ENCODE measurements around the gene BCLAF1. TPM values are rescaled to one million over a fixed set of nuclear protein-coding genes. Genes with fewer than 3 reads are reported as not detected.

Gene BCLAF1
- total and polyA plus RNA-seq, 2 of the 8 experiments (the other 6 are each of a cell fraction or from before 2014, with no cell fraction given), result 30.5 to 230 TPM

DNA sequence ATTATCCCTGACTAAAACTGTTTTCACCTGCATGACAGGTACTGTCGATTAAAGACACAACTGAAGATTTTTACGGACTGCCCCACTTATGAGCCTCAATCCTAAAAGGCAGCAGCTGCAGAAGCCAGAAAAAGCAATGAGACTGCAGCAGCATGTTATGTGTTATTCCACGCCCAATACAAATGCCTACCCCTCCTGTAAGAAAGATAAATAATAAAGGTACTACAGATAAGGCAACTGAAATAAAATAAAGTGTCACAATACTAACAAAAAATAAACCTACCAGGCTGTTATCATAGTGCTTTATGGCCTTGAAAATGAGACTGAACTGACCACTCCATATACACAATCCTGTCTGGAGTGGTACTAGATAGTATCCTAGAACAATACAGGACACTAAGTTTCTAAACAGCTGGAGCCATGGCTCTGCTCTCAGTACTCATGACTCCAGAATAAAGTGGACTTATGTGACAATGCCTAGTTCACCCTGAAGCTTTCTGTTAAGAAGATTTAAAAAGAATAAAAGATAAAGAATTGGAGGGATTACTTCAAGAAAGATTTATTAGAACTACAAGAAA lies 9.5 kb downstream of the BCLAF1 start (continued):
- no peak for TF ChIP-seq POLR2A (IDR thresholded peaks at IDR 0.05; ENCODE audit: control extremely low read depth in 1 of 2, low read depth in 2 of 2, low read length in 2 of 2)
- no peak for TF ChIP-seq RXRA (IDR thresholded peaks at IDR 0.05; ENCODE audit: insufficient read depth, low read depth, low read length)

All from H1 (cell line).